Prostate gland (tissue), 2 donors: ENCODE data around the gene APOM.

Experiments
- POLR2A ChIP-seq: fragments of 450-650 bp; IDR thresholded peaks from one replicate; pipeline ENCODE4 v1.6.1; 2016; ENCODE audit warnings: antibody characterized with exemption, mild to moderate bottlenecking
- TF ChIP-seq, protein P1 (sequence below), 4 experiments: fragments of 200-600 bp in 2 of 4; fragments of 450-650 bp in 2 of 4; sonication (generic) in 2 of 4; IDR thresholded peaks; 1 replicate in 3 of 4; 2 replicates in 1 of 4; pipeline ENCODE4 v1.5.1; 2016 to 2019; ENCODE audit warnings: antibody characterized with exemption in 4 of 4, mild to moderate bottlenecking in 2 of 4, moderate library complexity in 2 of 4

DNA sequence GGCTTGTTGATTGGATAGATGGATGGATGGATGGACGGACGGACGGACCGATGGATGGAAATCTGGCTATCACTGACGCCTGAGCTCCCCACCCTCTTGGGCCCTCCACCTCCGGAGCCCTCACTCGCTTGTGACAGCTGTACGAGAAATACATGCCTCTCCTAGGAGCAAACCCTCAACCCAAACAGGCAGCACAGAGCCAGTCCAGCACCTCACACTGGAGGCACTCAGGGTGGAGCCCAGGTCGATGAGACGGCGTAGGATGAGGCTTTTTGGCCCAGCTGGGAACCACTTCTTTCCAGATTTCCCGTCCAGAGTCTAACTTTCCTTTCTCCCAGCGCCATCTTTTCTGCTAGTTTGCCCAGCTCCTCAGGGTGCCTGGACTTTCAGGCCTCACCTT, 27.9 kb downstream of the APOM start:
- TF ChIP-seq, protein P1, sequence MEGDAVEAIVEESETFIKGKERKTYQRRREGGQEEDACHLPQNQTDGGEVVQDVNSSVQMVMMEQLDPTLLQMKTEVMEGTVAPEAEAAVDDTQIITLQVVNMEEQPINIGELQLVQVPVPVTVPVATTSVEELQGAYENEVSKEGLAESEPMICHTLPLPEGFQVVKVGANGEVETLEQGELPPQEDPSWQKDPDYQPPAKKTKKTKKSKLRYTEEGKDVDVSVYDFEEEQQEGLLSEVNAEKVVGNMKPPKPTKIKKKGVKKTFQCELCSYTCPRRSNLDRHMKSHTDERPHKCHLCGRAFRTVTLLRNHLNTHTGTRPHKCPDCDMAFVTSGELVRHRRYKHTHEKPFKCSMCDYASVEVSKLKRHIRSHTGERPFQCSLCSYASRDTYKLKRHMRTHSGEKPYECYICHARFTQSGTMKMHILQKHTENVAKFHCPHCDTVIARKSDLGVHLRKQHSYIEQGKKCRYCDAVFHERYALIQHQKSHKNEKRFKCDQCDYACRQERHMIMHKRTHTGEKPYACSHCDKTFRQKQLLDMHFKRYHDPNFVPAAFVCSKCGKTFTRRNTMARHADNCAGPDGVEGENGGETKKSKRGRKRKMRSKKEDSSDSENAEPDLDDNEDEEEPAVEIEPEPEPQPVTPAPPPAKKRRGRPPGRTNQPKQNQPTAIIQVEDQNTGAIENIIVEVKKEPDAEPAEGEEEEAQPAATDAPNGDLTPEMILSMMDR (IDR thresholded peaks at IDR 0.05): no peak
- no peak for TF ChIP-seq POLR2A
